ENCODE data around the gene ACOT9.

DNA sequence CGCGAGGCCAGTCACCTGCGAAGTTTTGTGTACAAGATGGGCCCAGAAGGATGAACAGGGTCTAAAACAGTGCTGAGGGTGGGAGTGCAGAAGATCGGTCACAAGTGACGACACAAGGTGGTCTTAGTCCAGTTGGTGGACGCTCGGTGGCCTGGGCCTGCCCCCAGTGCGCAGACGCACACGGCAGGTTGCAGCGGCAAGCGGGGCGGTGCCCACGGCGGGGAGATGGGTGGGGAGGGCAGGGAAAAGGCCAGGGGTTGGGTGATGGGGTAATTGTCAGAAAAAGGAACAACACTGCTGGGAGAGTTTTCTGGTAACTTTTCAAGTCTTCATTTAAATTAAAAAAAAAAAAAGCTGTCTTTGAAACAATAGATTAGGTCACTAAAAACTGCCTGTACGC lies 76.8 kb downstream of the ACOT9 start:
- TF ChIP-seq, protein P1, sequence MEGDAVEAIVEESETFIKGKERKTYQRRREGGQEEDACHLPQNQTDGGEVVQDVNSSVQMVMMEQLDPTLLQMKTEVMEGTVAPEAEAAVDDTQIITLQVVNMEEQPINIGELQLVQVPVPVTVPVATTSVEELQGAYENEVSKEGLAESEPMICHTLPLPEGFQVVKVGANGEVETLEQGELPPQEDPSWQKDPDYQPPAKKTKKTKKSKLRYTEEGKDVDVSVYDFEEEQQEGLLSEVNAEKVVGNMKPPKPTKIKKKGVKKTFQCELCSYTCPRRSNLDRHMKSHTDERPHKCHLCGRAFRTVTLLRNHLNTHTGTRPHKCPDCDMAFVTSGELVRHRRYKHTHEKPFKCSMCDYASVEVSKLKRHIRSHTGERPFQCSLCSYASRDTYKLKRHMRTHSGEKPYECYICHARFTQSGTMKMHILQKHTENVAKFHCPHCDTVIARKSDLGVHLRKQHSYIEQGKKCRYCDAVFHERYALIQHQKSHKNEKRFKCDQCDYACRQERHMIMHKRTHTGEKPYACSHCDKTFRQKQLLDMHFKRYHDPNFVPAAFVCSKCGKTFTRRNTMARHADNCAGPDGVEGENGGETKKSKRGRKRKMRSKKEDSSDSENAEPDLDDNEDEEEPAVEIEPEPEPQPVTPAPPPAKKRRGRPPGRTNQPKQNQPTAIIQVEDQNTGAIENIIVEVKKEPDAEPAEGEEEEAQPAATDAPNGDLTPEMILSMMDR (IDR thresholded peaks at IDR 0.05), result no peak
- TF ChIP-seq POLR2A (IDR thresholded peaks at IDR 0.05), result no peak
